HFFc6 (cell line): Measurements from ENCODE around the gene NPAS4. TPM values are rescaled to one million over a fixed set of nuclear protein-coding genes. Genes with fewer than 3 reads are reported as not detected.

Experiments used
- DNase-seq: peaks from one replicate; pipeline ENCODE4 v3.0.0-alpha.2; 2018
- H3K27ac Mint-ChIP-seq: 2 replicates; pipeline ENCODE4 v1.8.0; 2020; ENCODE audit warnings: mild to moderate bottlenecking, mixed read lengths
- H3K27me3 Mint-ChIP-seq: 2 replicates; pipeline ENCODE4 v1.8.0; 2021; ENCODE audit warnings: mild to moderate bottlenecking, moderate library complexity, mixed read lengths; ENCODE audit not compliant: insufficient read depth
- H3K36me3 Mint-ChIP-seq: 2 replicates; pipeline ENCODE4 v1.8.0; 2021; ENCODE audit warnings: low read depth, mixed read lengths
- H3K4me1 Mint-ChIP-seq: 2 replicates; pipeline ENCODE4 v1.8.0; 2020; ENCODE audit warnings: low read depth, mixed read lengths
- H3K4me3 Mint-ChIP-seq: 2 replicates; pipeline ENCODE4 v1.8.0; 2020; ENCODE audit warnings: mild to moderate bottlenecking, moderate library complexity, mixed read lengths
- H3K9me3 Mint-ChIP-seq: 2 replicates; pipeline ENCODE4 v1.8.0; 2020; ENCODE audit warnings: mild to moderate bottlenecking, mixed read lengths
- CTCF ChIP-seq: fragments of 200-600 bp; sonication (generic); IDR thresholded peaks from 2 replicates; pipeline ENCODE4 v1.5.0; 2021; ENCODE audit warnings: antibody characterized with exemption, mild to moderate bottlenecking
- total RNA-seq, 6 experiments: library from RNA; stranded (reverse); fragmentation: NEBNext Ultra II Directional; extraction: Animal tissue kit (Norgen Biotek cat#: 25700); gene quantifications; 2 replicates in 1 of 6; 3 replicates in 5 of 6; pipeline ENCODE4 v1.2.3, GENCODE V29; 2021

The NPAS4 gene
- total RNA-seq, 6 experiments from 2014 or later, result 0.14 to 0.36 (median 0.35) TPM; not detected in 3

- DNase-seq, result no peak
- Mint-ChIP-seq H3K27me3 (peaks cover 7% of the 10 kb centered on the region), H3K27ac (no peak overlapping the region), H3K4me1 (peaks cover 12% of the 10 kb centered on the region; the same call in 1 of the 2 replicates), H3K4me3 (no peak overlapping the region), H3K36me3 (peaks cover 8% of the 10 kb centered on the region; the same call in 1 of the 2 replicates), H3K9me3 (peaks cover 24% of the 10 kb centered on the region)
- TF ChIP-seq CTCF, result no peak
These were observed 44.1 kb downstream of the NPAS4 start for GRCh38 chr11:66464916-66465315.

GRCh38 chr11:66465373-66466224, 44.8 kb downstream of the NPAS4 start:
- DNase-seq, result no peak
- no peak for TF ChIP-seq CTCF
- Mint-ChIP-seq H3K4me3 (peak overlapping the region; percentile 88), H3K36me3 (peaks cover 8% of the 10 kb centered on the region; the same call in 1 of the 2 replicates), H3K9me3 (peaks cover 24% of the 10 kb centered on the region), H3K27ac (peak overlapping the region; percentile 26; the same call in 1 of the 2 replicates), H3K4me1 (peaks cover 12% of the 10 kb centered on the region; the same call in 1 of the 2 replicates), H3K27me3 (peaks cover 7% of the 10 kb centered on the region)

GRCh38 chr11:66466225-66467033, 45.6 kb downstream of the NPAS4 start, which contains the start of gene PELI3:
Gene PELI3 (plus strand): TSS chr11:66466905. CDS start chr11:66468129, 1,224 bp downstream.
- peaks cover 7% of the 10 kb centered on the region for H3K27me3 Mint-ChIP-seq
- peaks cover 8% of the 10 kb centered on the region for H3K36me3 Mint-ChIP-seq
- H3K9me3 Mint-ChIP-seq, result peaks cover 18% of the 10 kb centered on the region
- peak within 1 kb of the TSS; percentile 88 for H3K4me3 Mint-ChIP-seq
- DNase-seq, result peak; percentile 79
- peak within 1 kb of the TSS; percentile 41; the same call in 1 of the 2 replicates for H3K27ac Mint-ChIP-seq
- peaks cover 12% of the 10 kb centered on the region; the same call in 1 of the 2 replicates for H3K4me1 Mint-ChIP-seq
- TF ChIP-seq CTCF, result no peak

- peaks cover 7% of the 10 kb centered on the region for H3K27me3 Mint-ChIP-seq
- peaks cover 12% of the 10 kb centered on the region; the same call in 1 of the 2 replicates for H3K4me1 Mint-ChIP-seq
- peak overlapping the region; percentile 84 for H3K4me3 Mint-ChIP-seq
- DNase-seq, result no peak
- TF ChIP-seq CTCF, result peak; percentile 48; the same call in 1 of the 2 replicates
- peak overlapping the region; percentile 41; the same call in 1 of the 2 replicates for H3K27ac Mint-ChIP-seq
- H3K36me3 Mint-ChIP-seq, result peaks cover 8% of the 10 kb centered on the region; the same call in 1 of the 2 replicates
- peaks cover 14% of the 10 kb centered on the region for H3K9me3 Mint-ChIP-seq
These were observed 46.3 kb downstream of the NPAS4 start for GRCh38 chr11:66467034-66467659.

- no peak for TF ChIP-seq CTCF
- peaks cover 7% of the 10 kb centered on the region for H3K27me3 Mint-ChIP-seq
- peaks cover 2% of the 10 kb centered on the region; the same call in 1 of the 2 replicates for H3K36me3 Mint-ChIP-seq
- peaks cover 12% of the 10 kb centered on the region; the same call in 1 of the 2 replicates for H3K4me1 Mint-ChIP-seq
- H3K4me3 Mint-ChIP-seq, result peak overlapping the region; percentile 84
- H3K27ac Mint-ChIP-seq, result peak overlapping the region; percentile 41; the same call in 1 of the 2 replicates
- H3K9me3 Mint-ChIP-seq, result peaks cover 8% of the 10 kb centered on the region
- no peak for DNase-seq
These were observed 46.9 kb downstream of the NPAS4 start for GRCh38 chr11:66467756-66468155.
